A673 (cell line): ENCODE results near the gene DCAKD.

ENCODE experiments used
- CTCF ChIP-seq: fragments of 300-800, 200-600 bp; sonication (generic); conservative IDR thresholded peaks from 2 replicates; pipeline ENCODE4 v1.5.1; 2017; ENCODE audit warnings: low read depth, mild to moderate bottlenecking, antibody characterized with exemption, low read length, moderate library complexity, mixed read lengths
- EZH2 ChIP-seq: fragments of 200-600 bp; sonication (generic); IDR thresholded peaks from 2 replicates; pipeline ENCODE4 v1.6.1; 2017; ENCODE audit warnings: borderline replicate concordance, low read depth, mild to moderate bottlenecking, mixed read lengths, antibody characterized with exemption, low read length; ENCODE audit not compliant: poor library complexity, severe bottlenecking

GRCh38 chr17:45091778-45092425 is 40.5 kb upstream of the DCAKD start:
- no peak for TF ChIP-seq CTCF
- no peak for TF ChIP-seq EZH2
